ENCODE data around the gene MCM5.

DNA sequence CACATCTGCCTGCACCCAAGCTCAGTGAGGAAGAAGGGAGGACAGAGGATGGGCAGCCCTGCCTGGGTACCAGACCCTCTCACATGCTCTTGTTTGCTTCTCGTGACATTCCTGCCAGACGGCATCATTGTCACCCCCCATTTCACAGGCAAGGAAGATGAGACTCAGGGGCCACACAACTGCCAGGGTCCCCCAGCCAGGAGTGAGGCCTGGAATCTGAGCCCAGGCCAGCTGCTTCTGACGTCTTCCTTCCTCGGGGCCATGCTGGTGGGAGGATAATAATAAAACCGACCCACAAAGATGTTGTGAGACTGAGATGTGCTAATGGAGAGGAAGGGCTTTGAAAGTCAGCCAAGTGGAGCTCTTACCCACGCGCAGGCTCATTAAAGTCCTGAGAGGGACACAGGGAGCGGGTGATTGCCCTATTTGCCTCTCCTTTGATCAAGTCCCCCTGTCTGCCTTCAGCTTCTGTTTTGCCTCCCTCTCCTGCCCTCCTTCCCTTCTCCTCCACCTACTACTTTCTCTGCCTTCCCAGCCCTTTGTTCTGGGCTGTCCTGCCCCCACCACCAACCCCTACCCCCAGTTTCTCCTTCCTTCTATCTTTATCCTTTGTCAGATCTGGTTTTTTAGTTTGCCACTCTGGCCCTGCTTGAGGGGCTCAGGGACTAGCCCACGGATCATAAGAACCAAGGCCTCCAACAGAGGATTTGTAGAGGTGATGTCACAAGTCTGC lies 62.7 kb downstream of the MCM5 start:
- TF ChIP-seq EGR1 (IDR thresholded peaks at IDR 0.05) (no peak), TAF1 (IDR thresholded peaks at IDR 0.05; ENCODE audit: low read depth) (no peak), YY1 (IDR thresholded peaks at IDR 0.05; ENCODE audit: low read depth) (no peak), FOXM1 (IDR thresholded peaks at IDR 0.05; ENCODE audit: borderline replicate concordance, low read depth) (no peak), REST (IDR thresholded peaks at IDR 0.05; ENCODE audit: low read depth) (no peak), TCF12 (IDR thresholded peaks at IDR 0.05; ENCODE audit: low read depth) (no peak), NFIC (IDR thresholded peaks at IDR 0.05) (no peak), EP300 (IDR thresholded peaks at IDR 0.05; ENCODE audit: borderline replicate concordance) (no peak), ZBTB7A (IDR thresholded peaks at IDR 0.05; ENCODE audit: low read depth) (no peak), TEAD4 (IDR thresholded peaks at IDR 0.05) (no peak), CEBPB (IDR thresholded peaks at IDR 0.05) (no peak)
- TF ChIP-seq, protein P1, sequence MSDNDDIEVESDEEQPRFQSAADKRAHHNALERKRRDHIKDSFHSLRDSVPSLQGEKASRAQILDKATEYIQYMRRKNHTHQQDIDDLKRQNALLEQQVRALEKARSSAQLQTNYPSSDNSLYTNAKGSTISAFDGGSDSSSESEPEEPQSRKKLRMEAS (IDR thresholded peaks at IDR 0.05), result no peak

Measured in Ishikawa (cell line).